ENCODE results near the gene ZFYVE26. TPM values are rescaled to one million over a fixed set of nuclear protein-coding genes. Genes with fewer than 3 reads are reported as not detected.

The ZFYVE26 gene
- total RNA-seq, 1 experiment from 2014 or later, result 19.9 TPM

DNA sequence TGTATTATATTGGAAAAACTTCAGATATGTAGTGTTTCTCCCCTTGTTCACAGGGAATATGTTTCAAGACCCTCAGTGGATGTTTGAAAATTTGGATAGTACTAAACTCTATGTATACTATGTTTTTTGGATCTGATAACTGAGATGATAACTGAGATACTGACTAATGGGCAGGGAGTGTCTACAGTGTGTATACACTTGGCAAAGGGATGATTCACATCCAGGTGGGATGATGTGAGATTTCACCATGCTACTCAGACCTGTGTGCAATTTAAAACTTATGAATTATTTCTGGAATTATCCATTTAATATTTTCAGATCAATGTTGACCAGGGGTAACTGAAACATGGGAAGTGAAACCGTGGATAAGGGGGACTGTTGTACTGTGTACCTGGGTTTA, 17.0 kb upstream of the ZFYVE26 start:
- H3K79me1 ChIP-seq (ENCODE audit: insufficient read depth, low read depth, low read length, poor library complexity, severe bottlenecking), result no peaks in the 10 kb centered on the region
- no peaks in the 10 kb centered on the region for H3K79me2 ChIP-seq (ENCODE audit: insufficient read depth, low read length)
- Mint-ChIP-seq H3K4me3 (no peak overlapping the region), H3K27me3 (ENCODE audit: low read depth) (no peaks in the 10 kb centered on the region), H3K27ac (no peak overlapping the region; a peak in 1 of 7 replicates), H3K36me3 (ENCODE audit: insufficient read depth in 1 of 3, low read depth in 3 of 3) (peaks cover 5 to 20% (median 12%) of the 10 kb centered on the region in 3 experiments; a peak in 6 of 7 replicates), H3K4me1 (no peaks in the 10 kb centered on the region), H3K9me3 (peaks cover 0 to 3% of the 10 kb centered on the region in 2 experiments; a peak in 1 of 5 replicates)
- no peak overlapping the region for H3K4me2 ChIP-seq (ENCODE audit: insufficient read depth, insufficient read length, low read length)
- H3K4me1 ChIP-seq (ENCODE audit: insufficient read depth, low read length), result no peaks in the 10 kb centered on the region
- H2AK5ac ChIP-seq (ENCODE audit: insufficient read length, low read length), result no peak overlapping the region
- H3K14ac ChIP-seq (ENCODE audit: insufficient read depth, low read length), result no peak overlapping the region
- H2BK15ac ChIP-seq (ENCODE audit: low read depth, low read length), result no peak overlapping the region
- no peak overlapping the region for H2BK120ac ChIP-seq (ENCODE audit: low read depth, low read length, poor library complexity, severe bottlenecking)
- no peak overlapping the region for H3K18ac ChIP-seq (ENCODE audit: insufficient read length, low read depth, low read length)
- no peaks in the 10 kb centered on the region for H3K23me2 ChIP-seq (ENCODE audit: insufficient read length, low read depth, low read length, poor library complexity, severe bottlenecking)
- H3T11ph ChIP-seq (ENCODE audit: low read length), result no peak overlapping the region
- H2BK12ac ChIP-seq (ENCODE audit: insufficient read length, low read depth, low read length), result no peak overlapping the region
- H3K9ac ChIP-seq (ENCODE audit: extremely low read depth, insufficient read length, low read length), result no peak overlapping the region
- no peaks in the 10 kb centered on the region for H3K27me3 ChIP-seq (ENCODE audit: insufficient read depth, low read length)
- no peak overlapping the region for H4K8ac ChIP-seq (replicated peaks; ENCODE audit: insufficient read length, low read depth, low read length)
- no peak overlapping the region for H4K5ac ChIP-seq (ENCODE audit: insufficient read length, low read depth, low read length)
- TF ChIP-seq, protein P1, sequence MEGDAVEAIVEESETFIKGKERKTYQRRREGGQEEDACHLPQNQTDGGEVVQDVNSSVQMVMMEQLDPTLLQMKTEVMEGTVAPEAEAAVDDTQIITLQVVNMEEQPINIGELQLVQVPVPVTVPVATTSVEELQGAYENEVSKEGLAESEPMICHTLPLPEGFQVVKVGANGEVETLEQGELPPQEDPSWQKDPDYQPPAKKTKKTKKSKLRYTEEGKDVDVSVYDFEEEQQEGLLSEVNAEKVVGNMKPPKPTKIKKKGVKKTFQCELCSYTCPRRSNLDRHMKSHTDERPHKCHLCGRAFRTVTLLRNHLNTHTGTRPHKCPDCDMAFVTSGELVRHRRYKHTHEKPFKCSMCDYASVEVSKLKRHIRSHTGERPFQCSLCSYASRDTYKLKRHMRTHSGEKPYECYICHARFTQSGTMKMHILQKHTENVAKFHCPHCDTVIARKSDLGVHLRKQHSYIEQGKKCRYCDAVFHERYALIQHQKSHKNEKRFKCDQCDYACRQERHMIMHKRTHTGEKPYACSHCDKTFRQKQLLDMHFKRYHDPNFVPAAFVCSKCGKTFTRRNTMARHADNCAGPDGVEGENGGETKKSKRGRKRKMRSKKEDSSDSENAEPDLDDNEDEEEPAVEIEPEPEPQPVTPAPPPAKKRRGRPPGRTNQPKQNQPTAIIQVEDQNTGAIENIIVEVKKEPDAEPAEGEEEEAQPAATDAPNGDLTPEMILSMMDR (conservative IDR thresholded peaks at IDR 0.05), result no peak
- no peaks in the 10 kb centered on the region for H3K9me3 ChIP-seq (ENCODE audit: control insufficient read depth, low read depth, low read length)
- H2BK20ac ChIP-seq (ENCODE audit: low read depth, low read length, poor library complexity, severe bottlenecking), result no peak overlapping the region
- H3K56ac ChIP-seq (ENCODE audit: insufficient read length, low read depth, low read length), result no peak overlapping the region
- no peak overlapping the region for H3K27ac ChIP-seq (ENCODE audit: insufficient read length, low read depth, low read length)
- H2AFZ ChIP-seq (ENCODE audit: low read length), result no peak overlapping the region
- H3K4ac ChIP-seq (ENCODE audit: low read depth, low read length), result no peak overlapping the region
- no peaks in the 10 kb centered on the region for H4K20me1 ChIP-seq (ENCODE audit: control insufficient read depth, insufficient read depth, insufficient read length)
- no peak for DNase-seq
- H2BK5ac ChIP-seq (ENCODE audit: insufficient read length, low read length), result no peak overlapping the region
- no CpG with 5 or more reads among the region's 1 CpG for WGBS (ENCODE audit: extremely low coverage, insufficient read length, low lambda C conversion rate)
- no peak overlapping the region for H4K91ac ChIP-seq (ENCODE audit: insufficient read length, low read depth, low read length)
- no peak overlapping the region for H3K23ac ChIP-seq (ENCODE audit: insufficient read length, low read depth, low read length)

Measured in H9 (cell line).